MM.1S (cell line): ENCODE measurements around the gene RPL29.

Experiments used
- EZH2phosphoT487 ChIP-seq: fragments of 300-600 bp; sonication (generic); IDR thresholded peaks from 2 replicates; pipeline ENCODE4 v1.6.1; 2018; ENCODE audit warnings: antibody characterized with exemption, low read length
- TF ChIP-seq, protein P1 (sequence below): fragments of 300-600 bp; sonication (generic); IDR thresholded peaks from 2 replicates; pipeline ENCODE4 v1.5.1; 2016; ENCODE audit warnings: antibody characterized with exemption, low read length, mixed read lengths

DNA sequence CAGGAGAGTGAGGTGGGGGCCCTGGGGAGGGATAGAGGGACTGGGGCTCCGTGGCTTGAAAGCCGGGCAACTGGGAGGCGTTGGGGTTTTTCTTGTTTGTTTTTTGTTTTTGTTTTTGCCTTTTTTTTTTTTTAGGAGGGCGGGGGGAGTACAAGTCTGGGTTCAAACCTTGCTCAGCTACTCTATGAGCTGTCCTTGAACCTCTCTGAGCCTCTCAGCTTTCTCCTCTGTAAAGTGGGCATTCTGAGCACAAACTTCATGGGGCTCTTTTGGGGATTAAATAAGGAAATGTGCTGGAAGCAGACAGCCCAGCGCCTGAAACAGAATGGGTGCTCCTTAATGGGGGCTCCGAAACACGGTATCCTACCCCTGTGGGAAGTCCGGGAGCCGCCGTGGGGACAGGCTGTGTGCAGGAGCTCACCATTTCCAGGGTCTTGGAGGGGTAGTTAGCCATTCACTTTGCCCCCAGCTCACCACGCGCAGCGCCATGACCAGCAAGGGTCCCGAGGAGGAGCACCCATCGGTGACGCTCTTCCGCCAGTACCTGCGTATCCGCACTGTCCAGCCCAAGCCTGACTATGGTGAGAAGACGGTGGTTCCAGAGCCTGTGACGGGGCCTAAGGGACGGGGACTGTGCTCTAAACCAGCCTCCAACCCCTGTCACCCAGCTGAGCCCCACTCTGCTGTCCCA lies 12.0 kb downstream of the RPL29 start:
- TF ChIP-seq, protein P1, sequence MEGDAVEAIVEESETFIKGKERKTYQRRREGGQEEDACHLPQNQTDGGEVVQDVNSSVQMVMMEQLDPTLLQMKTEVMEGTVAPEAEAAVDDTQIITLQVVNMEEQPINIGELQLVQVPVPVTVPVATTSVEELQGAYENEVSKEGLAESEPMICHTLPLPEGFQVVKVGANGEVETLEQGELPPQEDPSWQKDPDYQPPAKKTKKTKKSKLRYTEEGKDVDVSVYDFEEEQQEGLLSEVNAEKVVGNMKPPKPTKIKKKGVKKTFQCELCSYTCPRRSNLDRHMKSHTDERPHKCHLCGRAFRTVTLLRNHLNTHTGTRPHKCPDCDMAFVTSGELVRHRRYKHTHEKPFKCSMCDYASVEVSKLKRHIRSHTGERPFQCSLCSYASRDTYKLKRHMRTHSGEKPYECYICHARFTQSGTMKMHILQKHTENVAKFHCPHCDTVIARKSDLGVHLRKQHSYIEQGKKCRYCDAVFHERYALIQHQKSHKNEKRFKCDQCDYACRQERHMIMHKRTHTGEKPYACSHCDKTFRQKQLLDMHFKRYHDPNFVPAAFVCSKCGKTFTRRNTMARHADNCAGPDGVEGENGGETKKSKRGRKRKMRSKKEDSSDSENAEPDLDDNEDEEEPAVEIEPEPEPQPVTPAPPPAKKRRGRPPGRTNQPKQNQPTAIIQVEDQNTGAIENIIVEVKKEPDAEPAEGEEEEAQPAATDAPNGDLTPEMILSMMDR: no peak
- no peak for TF ChIP-seq EZH2phosphoT487
